Epithelial cell of prostate (primary cell): ENCODE measurements around the gene RAE1.

ENCODE experiments used
- DNase-seq: peaks from one replicate; pipeline ENCODE4 v3.0.0-alpha.2; 2011; ENCODE audit warnings: low read depth, low spot score
- H3K27ac ChIP-seq: fragments of 450-650 bp; 2 replicates; pipeline ENCODE4 v1.5.1; 2017; ENCODE audit warnings: mild to moderate bottlenecking

Gene RAE1

DNA sequence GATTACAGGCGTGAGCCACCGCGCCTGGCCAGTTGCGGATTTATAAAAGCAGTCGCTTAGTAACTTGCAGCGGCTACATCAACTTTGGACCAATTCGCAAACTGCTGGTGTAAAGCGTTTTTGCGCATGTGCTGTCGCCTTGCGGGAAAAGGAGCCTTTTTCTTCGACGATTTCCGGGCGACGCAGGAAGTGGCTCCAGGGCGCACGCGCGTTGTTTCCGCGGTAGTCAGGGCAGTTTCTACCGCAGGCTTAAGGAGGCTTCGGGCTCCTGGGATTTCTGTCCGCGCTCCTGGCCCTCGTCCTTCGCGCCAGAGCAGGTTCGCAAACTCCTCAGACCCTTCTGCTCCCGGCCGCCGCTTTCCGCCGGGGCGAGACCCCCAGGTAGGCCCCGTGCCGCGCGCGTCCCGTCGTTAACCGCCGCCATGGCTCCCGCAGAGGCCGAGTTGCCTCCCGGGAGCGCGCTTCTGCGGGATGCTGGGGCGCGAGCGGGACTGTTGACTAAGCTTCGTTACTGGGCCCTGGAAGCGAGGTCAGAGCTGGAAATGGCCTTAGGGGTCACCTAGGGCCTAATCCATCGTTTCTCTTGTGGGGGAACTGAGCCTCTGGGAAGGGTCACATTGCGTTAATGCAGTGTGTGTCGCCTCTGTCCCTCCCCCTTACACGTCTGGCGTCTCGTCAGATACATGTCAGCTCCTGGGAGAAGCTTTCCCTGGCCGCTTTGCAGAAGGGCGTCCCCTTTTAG is at the start of gene RAE1:
Gene RAE1 (plus strand): TSS at position 214 of the 742 bp plus-strand sequence. CDS start 2,784 bp downstream, outside the sequence.
- DNase-seq: peak; percentile 83
- H3K27ac ChIP-seq: peak within 1 kb of the TSS; percentile 66

- H3K27ac ChIP-seq: no peak overlapping the region
- DNase-seq: no peak
These were observed 44.3 kb upstream of the RAE1 start for GRCh38 chr20:57306747-57307146.

DNA sequence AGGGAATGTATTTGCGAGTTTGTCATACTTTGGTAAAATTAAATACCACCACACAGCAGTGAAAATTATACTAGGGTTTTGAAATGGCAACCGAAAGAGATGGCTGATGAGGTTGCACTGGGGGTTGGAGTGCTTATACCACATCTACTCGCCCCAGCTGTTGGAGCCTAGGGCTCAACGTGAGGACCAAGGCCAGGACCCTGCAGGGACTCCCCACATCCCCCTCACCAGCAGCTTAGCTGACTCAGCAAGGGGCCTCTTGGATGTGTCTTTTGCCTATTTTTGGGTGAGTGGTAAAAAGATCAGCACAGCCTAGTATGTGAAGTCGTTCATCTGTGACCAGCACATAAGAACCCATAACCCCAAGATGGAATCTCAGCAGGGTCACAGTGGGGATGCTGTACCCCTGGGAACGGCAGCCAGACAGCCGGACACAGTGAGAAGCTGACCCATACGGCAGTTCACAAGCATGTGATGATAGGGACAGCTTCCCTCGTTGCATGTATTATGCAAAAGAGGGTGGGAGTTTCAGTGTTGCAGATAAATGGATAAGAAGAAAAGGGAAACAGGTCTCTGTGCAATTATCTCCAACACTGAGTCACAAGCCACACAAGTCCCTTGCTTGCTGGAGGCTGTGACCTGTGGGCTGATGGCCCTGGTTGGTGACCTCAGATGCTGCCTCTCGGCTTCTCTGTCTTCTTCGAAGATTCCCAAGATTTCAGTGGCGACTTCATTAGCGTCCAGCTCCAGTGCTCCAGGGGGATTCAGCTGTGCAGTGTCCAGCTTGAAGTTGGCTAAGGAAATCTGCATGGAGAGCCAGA is 42.4 kb upstream of the RAE1 start:
- no peak overlapping the region for H3K27ac ChIP-seq
- no peak for DNase-seq

- no peak overlapping the region for H3K27ac ChIP-seq
- DNase-seq: no peak
These were observed 41.4 kb upstream of the RAE1 start for GRCh38 chr20:57309544-57310115.

GRCh38 chr20:57310821-57311514 is 40.1 kb upstream of the RAE1 start:
- no peak overlapping the region for H3K27ac ChIP-seq
- DNase-seq: no peak

GRCh38 chr20:57312138-57312537 is 38.9 kb upstream of the RAE1 start:
- no peak for DNase-seq
- no peak overlapping the region for H3K27ac ChIP-seq

DNA sequence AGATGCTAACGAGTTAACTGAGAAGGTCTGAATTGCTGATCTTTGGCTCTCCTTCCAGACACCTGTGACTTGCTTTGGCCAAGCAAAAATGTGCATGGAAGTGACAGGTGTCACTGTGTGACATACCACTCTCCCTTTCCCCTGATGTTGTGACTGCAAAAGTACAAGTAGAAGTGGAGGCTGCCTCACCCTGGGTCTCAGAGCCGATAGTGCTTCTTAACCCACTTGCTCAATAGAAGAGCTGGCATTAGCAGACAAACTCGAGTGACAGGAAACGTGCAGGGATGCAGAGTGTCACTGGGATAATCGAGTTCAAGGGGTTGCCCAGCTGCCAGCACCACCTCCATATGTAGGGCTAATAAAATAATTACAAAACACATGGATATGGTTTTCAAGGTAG is 37.8 kb upstream of the RAE1 start:
- H3K27ac ChIP-seq: no peak overlapping the region
- no peak for DNase-seq

DNA sequence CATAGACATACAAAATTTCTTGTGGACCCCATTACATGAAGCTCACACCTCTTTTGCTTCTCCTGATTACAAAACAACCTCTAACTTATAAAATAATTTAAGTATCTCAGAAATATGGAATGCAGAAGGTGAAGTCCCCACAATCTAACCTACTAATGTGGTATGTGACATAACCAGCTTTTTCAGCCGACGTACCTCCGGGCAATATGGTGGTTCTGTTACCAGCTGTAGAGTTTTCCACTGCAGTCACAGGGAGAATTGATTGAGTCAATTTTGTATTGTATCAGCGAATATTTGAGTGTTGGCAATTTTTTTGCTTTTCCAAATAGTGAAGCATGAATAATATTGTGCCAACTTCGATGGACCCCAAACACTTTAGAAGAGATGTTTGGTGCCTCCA is 37.1 kb upstream of the RAE1 start:
- DNase-seq: no peak
- no peak overlapping the region for H3K27ac ChIP-seq

- DNase-seq: no peak
- H3K27ac ChIP-seq: no peak overlapping the region
These were observed 35.7 kb upstream of the RAE1 start for GRCh38 chr20:57315083-57315975.

DNA sequence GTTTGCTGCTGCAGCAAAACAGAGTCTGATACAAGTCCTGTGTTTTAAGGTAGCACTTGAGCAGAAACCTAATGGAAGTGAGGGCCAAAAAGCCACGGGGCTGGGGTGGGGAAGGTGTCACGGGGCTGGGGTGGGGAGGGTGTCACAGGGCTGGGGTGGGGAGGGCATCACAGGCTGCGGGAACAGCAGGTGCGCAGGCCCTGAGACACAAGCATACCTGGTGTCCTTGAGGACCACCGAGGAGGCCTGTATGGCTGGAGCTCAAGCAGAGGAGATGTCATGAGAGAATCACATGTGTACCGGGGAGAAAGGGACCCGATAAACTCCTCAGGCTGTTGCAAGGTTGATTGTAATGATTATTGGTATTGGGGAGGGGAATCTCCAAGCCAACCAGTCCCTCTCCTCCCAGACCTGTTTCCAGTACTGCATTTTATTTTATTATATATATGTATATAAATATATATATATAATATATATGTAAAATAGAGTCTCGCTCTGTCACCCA is 35.0 kb upstream of the RAE1 start:
- no peak for DNase-seq
- H3K27ac ChIP-seq: no peak overlapping the region

DNA sequence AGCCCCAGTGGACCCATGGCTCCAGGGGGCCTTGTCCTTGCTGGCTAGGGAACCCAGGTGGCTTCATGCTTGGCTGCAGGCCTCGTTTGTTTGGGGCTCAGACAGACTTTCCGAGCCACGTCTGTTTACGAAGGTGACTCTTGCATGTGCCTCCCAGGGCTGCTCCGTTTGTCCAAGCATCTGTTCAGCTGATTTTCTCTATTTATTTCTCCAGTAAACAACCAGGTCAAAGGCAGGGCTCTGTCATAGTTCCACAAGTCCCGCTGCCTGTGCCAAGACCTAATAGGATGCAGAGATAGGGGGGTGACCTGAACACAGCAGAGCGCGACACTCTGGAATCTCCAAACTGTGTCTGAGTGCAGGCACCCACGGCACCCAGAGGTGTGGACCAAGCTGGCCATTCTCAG is 34.3 kb upstream of the RAE1 start:
- H3K27ac ChIP-seq: no peak overlapping the region
- DNase-seq: no peak

- DNase-seq: no peak
These were observed 33.7 kb upstream of the RAE1 start for GRCh38 chr20:57317316-57317788.

DNA sequence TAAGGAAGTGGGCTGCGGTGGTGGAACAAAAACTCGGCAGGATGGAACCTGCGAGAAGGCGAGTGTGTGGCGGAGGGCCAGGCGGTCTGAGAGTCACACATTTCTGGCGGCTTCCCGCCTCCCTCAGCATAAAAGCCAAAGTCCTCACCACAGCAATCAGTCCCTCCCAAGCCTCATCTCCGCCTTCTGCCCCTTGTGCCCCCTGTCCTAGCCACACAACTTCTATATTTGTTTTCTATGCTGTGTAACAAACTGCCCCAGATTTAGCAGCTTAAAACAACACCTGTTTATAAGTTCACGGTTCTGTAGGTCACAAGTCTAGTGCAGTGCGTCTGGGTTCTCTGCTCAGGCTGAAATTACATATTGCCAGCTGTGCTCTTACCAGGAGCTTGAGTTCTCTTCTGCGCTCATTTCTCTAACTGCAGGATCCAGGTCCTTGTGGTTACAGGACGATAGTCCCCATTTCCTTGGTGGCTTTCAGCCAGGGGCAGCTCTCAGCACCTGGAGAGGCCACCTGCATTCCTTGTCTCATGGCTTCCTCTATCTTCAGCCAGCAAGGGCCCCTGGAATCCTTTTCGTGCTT is 33.2 kb upstream of the RAE1 start:
- no peak for DNase-seq
- H3K27ac ChIP-seq: no peak overlapping the region

More at GRCh38 chr20:57317316-57317788, 33.7 kb upstream of the RAE1 start:
- no peak overlapping the region for H3K27ac ChIP-seq

DNA sequence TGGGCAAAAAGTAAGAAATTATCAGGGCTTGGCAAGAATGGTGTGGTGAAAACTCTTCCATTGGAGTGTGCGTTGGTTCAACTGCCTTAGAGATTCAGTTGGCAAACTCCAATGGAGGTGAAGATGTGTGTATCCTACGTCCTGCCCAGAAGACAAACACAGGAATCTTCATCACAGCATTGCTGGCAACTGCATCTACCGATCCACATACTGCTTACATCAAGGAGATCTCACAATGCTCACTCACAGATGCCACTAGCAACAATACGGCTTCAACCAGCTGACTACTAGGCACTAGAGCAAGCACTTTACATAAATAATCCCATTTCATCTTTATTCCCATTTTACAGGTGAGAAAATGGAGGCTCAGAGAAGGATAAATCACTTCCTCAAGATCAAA is 31.5 kb upstream of the RAE1 start:
- no peak for DNase-seq
- H3K27ac ChIP-seq: no peak overlapping the region

DNA sequence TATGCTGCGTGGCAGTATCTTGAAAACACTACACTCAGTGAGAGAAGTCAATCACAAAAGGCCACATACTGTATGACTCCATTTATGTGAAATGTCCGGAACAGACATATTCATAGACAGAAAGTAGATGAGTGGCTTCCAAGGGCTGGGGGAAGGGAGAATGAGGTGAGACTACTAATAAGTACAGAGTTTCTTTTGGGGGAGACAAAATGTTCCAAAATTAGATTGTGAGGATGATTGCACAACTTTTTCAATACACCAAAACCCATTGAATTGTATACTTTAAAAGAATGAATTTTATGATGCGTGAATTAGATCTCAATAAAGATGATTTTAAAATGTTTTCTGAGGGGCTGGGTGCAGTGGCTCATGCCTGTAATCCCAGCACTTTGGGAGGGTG is 30.7 kb upstream of the RAE1 start:
- DNase-seq: no peak
- no peak overlapping the region for H3K27ac ChIP-seq

GRCh38 chr20:57321142-57321541 is 29.9 kb upstream of the RAE1 start:
- no peak overlapping the region for H3K27ac ChIP-seq
- DNase-seq: no peak

DNA sequence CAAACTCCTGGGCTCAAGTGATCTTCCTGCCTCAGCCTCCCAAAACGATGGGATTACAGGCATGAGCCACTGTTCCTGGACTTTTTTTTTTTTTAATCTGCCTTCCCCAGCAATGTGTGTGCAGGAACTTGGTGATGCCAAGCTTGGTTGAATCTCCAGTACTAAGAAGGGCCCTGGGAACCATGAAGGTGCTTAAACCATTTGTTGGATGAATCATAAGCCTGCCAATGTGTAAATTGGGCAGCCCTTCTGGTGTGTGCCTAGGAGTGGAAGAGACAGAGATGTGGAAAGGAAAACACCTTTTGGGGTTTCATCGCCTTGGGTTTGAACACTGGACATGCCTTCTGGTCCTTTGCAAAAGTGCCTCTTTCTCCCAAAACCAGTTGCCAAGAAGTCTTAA is 28.6 kb upstream of the RAE1 start:
- DNase-seq: no peak
- no peak overlapping the region for H3K27ac ChIP-seq

GRCh38 chr20:57323034-57323433 is 28.0 kb upstream of the RAE1 start:
- H3K27ac ChIP-seq: no peak overlapping the region
- DNase-seq: no peak
